Activated CD8-positive, alpha-beta memory T cell treated with anti-CD3 and anti-CD28 coated beads, Interleukin-2, amount 50 U/mL, for 4 hours (primary cell): ENCODE data around the gene ABLIM2.

Experiments
- DNase-seq: peaks from one replicate; pipeline ENCODE4 v3.0.0-alpha.2; 2020

The ABLIM2 gene

GRCh38 chr4:8136529-8136928, 22.1 kb downstream of the ABLIM2 start:
- DNase-seq = no peak

DNA sequence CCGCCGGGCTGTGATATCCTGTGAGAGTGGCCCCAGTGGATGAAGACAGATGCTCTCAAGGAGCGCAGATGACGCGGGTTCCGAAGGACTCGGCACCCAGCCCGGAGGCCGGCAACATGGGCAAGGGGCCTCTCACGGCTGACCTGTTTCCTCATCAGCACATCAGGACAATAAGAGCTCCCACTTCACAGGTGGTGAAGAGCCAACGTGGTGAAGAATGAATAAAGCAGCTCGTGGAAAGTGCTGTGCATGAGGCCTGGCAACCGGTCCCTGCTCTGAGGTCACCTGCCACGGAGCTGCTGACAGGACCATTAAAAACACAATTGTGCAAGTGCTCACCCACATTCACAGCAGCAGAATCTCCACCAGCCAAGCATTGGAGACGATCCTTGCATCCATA, 22.9 kb downstream of the ABLIM2 start:
- no peak for DNase-seq

- no peak for DNase-seq
Measured at GRCh38 chr4:8133897-8134563, 24.6 kb downstream of the ABLIM2 start.

DNA sequence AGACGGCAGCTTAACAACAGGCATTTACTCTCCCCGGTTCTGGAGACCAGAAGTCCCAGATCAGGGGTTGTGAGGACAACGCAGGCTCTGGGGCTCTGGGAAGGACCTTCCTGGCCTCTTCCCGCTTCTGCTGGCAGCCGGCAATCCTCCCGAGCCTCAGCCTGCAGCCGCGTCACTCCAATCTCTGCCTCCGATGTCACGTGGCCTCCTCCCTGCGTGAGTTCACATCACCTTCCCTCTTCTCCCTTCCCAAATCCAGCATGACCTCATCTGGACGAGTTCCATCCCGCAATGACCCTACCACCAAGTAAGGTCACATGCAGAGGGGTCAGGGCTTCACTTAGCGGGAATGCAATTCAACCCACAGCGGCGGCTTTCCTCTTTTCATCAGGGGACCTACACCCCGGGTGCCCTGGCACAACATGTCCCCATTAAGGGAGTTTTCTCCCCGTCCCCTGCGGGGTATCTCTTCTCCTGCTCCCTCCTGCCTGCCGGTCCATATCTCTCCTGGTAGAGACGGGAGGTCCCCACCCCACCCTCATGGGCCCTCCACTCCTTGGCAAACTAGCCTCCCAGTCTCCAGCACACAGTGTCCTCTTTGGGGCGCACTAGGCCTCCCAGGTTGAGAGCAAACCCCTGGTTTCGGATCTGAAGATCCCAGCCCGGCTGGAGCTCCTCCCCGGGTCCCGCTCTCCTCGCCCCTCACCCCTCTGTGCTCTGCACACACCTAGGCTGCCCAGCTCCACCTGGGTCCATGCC, 25.5 kb downstream of the ABLIM2 start:
- DNase-seq = no peak

- DNase-seq = no peak
Measured at GRCh38 chr4:8132400-8132799, 26.2 kb downstream of the ABLIM2 start.

- no peak for DNase-seq
Measured at GRCh38 chr4:8131826-8132225, 26.8 kb downstream of the ABLIM2 start.

GRCh38 chr4:8131210-8131609, 27.4 kb downstream of the ABLIM2 start:
- no peak for DNase-seq

DNA sequence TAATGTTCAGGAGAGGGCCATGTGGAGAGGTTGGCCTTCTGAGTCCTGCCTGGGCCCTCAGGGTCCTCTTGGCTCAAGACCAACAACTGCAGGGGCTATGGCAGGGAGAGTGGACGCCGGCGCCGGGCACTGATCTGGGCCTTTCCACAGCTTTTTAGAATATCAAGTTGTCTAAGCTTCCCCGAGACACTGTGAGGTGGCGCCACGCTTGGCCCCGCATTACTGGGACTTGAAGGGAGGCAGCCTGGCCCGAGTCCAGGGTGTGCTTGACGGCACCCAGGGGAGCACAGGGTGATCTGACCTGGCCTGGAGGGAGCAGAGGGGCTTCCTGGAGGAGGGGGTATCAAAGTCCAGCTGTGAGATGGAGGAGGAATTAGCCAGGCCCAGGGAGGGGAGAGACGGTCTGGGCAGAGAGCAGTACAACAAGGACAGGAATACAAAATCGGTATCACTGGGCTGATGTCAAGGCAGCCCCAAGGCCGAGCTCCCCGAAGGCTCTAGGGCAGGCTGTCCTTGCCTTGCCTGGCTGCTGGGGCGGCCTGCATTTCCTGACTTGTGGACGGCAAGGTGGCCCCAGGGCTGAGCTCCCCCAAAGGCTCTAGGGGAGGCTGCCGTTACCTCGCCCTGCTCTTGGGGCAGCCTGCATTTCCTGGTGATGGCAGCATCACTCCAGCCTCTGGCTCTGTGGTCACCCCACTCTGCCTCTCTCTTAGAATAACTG, 28.1 kb downstream of the ABLIM2 start:
- no peak for DNase-seq

DNA sequence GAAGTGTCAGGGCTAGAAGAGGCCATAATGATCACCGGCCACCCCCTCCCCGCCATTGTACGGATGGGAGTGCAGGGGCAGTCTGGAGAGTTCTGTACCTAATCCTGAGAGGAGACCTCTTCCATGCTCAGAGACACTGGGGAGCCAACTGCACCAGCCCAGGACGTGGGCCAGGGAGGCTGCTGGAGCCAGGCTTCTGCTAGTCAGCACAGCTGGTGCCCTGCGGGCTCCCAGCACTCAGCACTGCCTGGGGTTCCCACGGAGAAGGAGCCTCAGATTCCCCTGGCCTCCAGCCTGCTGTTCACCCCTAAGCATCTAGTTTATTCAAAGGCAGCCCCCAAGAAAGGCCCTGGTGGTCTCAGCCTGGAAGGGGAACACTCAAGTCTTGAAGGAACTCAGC, 28.8 kb downstream of the ABLIM2 start:
- DNase-seq = no peak

GRCh38 chr4:8129136-8129535, 29.5 kb downstream of the ABLIM2 start:
- DNase-seq = no peak

DNA sequence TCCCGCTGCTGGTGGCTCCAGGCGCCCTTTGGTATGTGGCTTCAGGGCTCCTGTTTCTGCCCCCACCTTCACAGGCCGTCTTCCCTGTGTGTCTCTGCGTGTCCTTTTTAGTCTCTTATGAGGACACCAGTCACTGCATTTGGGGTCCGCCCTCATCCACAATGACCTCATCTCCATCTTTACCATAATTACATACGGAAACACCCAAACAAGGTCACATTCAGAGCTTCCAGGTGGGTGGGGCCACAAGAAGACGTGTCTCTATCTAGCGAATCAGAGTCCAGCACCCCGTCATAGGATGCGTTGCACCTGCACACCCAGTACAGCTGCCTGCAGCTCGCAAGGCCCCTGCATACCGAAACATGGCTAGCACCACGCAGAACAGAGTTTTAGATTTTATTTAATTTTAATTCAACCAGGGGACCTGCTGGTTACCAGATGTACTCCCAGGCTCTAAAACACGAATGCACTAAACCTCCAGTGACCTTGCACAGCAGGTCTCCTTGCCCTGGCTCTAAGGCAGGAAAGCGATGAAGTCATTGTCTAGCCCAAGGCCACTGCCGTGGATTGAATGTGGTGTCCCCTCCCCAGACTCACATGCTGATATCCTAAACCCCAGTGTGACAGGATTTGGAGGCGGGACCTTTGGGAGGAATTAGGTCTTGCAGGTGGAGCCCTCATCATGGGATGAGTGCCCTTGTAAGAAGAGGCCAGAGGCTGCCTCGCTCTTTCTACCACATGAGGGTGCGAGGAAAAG, 30.3 kb downstream of the ABLIM2 start:
- no peak for DNase-seq

GRCh38 chr4:8127051-8127826, 31.4 kb downstream of the ABLIM2 start:
- no peak for DNase-seq

- no peak for DNase-seq
Measured at GRCh38 chr4:8126523-8126922, 32.1 kb downstream of the ABLIM2 start.

GRCh38 chr4:8125526-8126056, 33.0 kb downstream of the ABLIM2 start:
- no peak for DNase-seq

- DNase-seq = no peak
Measured at GRCh38 chr4:8123870-8124269, 34.7 kb downstream of the ABLIM2 start.

DNA sequence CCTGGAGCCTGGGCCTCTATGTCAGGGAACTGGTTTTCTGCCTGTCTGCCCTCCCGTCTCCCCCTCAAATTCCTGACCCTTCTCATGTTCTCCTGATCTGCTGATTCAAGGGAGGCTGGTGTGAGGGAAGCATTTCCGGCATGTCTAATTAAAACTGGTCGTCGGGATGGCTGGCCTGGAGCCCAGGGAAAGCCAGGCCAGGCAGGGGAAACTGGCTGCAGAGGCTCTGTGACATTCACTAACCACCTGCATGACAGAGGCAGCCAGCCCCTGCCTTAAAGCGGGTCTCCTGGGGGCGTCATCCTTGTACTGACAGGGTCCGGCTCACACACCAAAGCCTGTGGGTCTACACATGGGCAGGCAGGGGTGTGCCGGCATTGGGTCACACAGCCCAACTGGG, 35.2 kb downstream of the ABLIM2 start:
- DNase-seq = no peak

DNA sequence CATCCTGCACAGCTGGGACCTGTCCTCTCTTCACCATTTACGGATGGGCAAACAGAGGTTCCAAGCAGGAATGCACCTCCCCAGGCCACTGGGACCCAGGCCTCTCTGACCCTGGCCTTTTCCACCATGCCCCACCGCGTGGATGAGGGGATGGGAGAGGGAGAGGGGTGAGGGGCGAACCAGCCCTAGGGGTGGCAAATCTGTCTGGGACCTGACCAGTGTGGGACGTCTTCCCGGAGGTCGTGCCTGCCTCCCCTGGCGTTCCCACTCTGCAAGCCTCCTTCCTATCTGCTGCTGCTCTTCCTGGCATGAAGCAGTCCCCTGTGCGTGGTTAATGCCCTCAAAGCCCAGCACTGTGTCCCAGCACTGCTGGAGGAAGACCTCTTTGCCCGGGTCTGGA, 35.9 kb downstream of the ABLIM2 start:
- no peak for DNase-seq

DNA sequence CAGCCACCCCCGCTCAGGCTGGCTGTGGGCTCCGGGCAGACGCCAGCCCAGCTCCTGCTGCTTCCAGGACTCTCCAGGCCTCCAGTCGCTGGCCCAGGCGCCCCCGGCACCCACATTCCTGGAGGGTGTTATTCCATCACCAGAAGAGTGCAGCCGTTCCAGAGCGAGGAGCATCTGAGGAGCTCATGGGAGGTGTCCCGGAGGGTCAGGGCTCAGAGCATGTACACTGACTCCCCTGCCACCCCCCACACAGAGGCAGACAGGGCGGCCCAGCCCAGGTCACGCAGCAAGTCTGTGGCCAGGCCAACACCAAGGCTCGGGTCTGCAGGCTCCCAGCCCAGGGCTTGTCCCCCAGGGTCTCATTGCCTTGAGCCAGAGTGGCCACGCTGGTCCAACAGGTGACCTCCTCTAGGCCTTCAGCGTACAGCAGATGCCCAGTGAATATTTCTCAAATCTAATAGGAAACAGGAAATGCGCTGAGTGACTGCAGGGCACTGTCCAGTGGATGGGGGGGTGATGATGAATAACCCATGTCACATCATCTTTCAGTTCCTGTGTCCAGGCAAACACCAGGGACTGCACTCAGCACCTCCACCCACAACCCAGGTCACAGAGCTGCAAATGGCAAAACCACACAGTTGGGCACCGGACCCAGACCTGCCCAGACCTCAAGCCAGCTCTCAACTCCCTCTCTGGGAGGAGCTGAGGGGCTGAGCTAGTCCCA, 37.2 kb downstream of the ABLIM2 start:
- DNase-seq = no peak

DNA sequence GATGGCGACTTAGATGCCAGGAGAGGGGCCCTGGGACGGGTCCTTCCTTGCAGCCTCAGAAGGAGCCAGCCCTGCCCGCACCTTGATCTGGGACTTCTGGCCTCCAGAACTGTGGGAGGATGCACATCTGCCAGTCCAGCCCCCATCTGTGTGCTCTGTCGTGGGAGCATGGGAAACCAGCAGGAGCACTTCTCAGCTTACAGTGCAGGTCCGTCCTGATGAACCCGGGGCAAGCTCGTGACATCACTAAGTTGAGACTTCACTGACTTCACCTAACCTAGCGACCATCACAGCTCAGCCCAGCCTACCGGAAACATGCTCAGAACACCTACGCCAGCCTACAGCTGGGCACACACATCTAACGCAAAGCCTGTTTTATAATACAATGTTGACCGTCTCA, 38.1 kb downstream of the ABLIM2 start:
- no peak for DNase-seq

GRCh38 chr4:8119877-8120276, 38.7 kb downstream of the ABLIM2 start:
- no peak for DNase-seq

DNA sequence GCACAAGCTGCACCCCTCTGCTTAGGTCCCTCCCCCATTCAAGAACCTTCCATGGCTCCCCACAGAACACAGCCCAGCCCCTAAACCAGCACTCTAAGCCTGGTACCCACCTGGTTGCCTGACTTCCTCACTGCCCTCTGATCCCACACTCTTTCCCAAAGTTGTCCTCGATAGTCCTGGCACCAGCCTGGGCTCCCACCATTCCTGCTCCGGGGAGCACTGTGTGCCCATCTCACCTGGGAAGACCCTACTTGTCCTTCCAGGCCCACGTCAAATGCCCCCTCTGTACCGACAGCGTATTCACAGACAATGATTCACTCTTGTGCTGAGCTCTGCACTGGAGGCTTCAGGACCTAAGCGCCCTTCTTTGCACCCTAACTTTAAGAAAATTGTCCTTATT, 40.1 kb downstream of the ABLIM2 start:
- no peak for DNase-seq

DNA sequence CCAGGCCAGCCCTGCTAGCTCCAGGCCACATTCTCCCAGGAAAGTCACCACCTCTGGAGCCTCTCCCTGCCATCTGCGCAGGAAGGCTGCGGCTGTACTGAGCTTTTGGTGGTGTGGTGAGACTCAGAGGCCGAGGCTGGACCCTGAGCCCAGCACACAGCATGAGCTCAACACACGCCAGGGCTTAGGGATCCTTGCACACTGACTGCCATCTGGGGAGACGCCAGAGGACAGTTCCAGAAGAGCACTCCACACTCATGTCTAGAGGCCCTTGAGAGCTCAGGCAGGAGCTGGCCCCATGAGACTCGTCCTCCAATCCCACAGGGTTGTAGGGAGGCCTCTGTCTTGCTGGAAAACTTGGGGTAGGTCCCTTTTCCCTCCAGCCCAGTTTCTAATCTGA, 40.6 kb downstream of the ABLIM2 start:
- DNase-seq = no peak
